WTC11 (cell line): ENCODE results near the gene OR2T5. TPM values are rescaled to one million over a fixed set of nuclear protein-coding genes. Genes with fewer than 3 reads are reported as not detected.
"Not testable (repeated sequence)": the region's sequence is repeated elsewhere in the genome, so short reads cannot be mapped to it uniquely, and the experiment has no call there.

ENCODE experiments used
- ATAC-seq: fragments of 200-7000 bp; cut with Tn5 transposase; 2 replicates; pipeline ENCODE4 v1.10.0; 2021; ENCODE audit warnings: mild to moderate bottlenecking, moderate library complexity
- Bru-seq: library from RNA; stranded (reverse); fragments of 400-500 nt; gene quantifications from one replicate; lab custom pipeline; 2021; lab: Mats Ljungman, UMichigan
- CTCF ChIA-PET: fragments of 300-600 bp; sonication (Branson Sonifier 250); formaldehyde crosslinking; loops from one replicate; lab custom pipeline; 2021; ENCODE audit warnings: antibody characterized with exemption; lab: Charles Lee
- POLR2A ChIA-PET: fragments of 350-600 bp; sonication (Branson Sonifier 250); formaldehyde crosslinking; loops from one replicate; lab custom pipeline; 2021; ENCODE audit warnings: antibody characterized with exemption; lab: Charles Lee
- DNase-seq: peaks from one replicate; pipeline ENCODE4 v3.0.0; 2021; ENCODE audit warnings: low spot score
- H3K27ac Mint-ChIP-seq: 2 replicates; pipeline ENCODE4 v1.8.0; 2021; ENCODE audit warnings: mixed read lengths
- H3K27me3 Mint-ChIP-seq: 2 replicates; pipeline ENCODE4 v1.8.0; 2021; ENCODE audit warnings: low read depth, mild to moderate bottlenecking, moderate library complexity, mixed read lengths
- H3K36me3 Mint-ChIP-seq: 2 replicates; pipeline ENCODE4 v1.8.0; 2021; ENCODE audit warnings: mixed read lengths
- H3K4me1 Mint-ChIP-seq: 2 replicates; pipeline ENCODE4 v1.8.0; 2022; ENCODE audit warnings: mixed read lengths
- H3K4me3 Mint-ChIP-seq: 2 replicates; pipeline ENCODE4 v1.8.0; 2021; ENCODE audit warnings: mild to moderate bottlenecking, moderate library complexity, mixed read lengths
- H3K9me3 Mint-ChIP-seq: 2 replicates; pipeline ENCODE4 v1.8.0; 2021; ENCODE audit warnings: mixed read lengths
- long read RNA-seq, 3 experiments: library from RNA in 1 of 3; library from capped mRNA in 1 of 3; library from polyadenylated mRNA in 1 of 3; unstranded in 2 of 3; stranded (forward) in 1 of 3; transcript quantifications; one replicate each; pipeline ENCODE4 v2.0.0, GENCODE V29; 2021
- total RNA-seq: library from RNA; stranded (reverse); gene quantifications from 3 replicates; pipeline ENCODE4 v1.2.3, GENCODE V29; 2021

OR2T5 gene
- total RNA-seq (not detected in 3 replicates), Bru-seq, nascent RNA (not detected)
- long read RNA-seq, experiment 1, result 0 reads
- long read RNA-seq, experiment 2, result 0 reads
- long read RNA-seq, experiment 3, result 0 reads

GRCh38 chr1:248488289-248488688 lies at the start of gene OR2T5:
TSS of gene OR2T5 (plus strand) at chr1:248488589. CDS start at chr1:248488589, 0 bp downstream.
- DNase-seq, CTCF ChIA-PET, POLR2A ChIA-PET, H3K9me3 Mint-ChIP-seq, H3K4me3 Mint-ChIP-seq, H3K27me3 Mint-ChIP-seq, H3K27ac Mint-ChIP-seq, H3K4me1 Mint-ChIP-seq, ATAC-seq, H3K36me3 Mint-ChIP-seq: not testable (repeated sequence)

- H3K9me3 Mint-ChIP-seq, result peaks cover 66% of the 10 kb centered on the region
- peaks cover 36% of the 10 kb centered on the region for H3K36me3 Mint-ChIP-seq
- H3K4me1 Mint-ChIP-seq, DNase-seq, H3K4me3 Mint-ChIP-seq, ATAC-seq, H3K27ac Mint-ChIP-seq, H3K27me3 Mint-ChIP-seq, CTCF ChIA-PET, POLR2A ChIA-PET: not testable (repeated sequence)
Measured at GRCh38 chr1:248438668-248439067, 49.7 kb upstream of the OR2T5 start.

GRCh38 chr1:248439283-248439682 lies 49.1 kb upstream of the OR2T5 start:
- H3K27me3 Mint-ChIP-seq, DNase-seq, H3K4me1 Mint-ChIP-seq, POLR2A ChIA-PET, CTCF ChIA-PET, ATAC-seq, H3K27ac Mint-ChIP-seq, H3K4me3 Mint-ChIP-seq: not testable (repeated sequence)
- peaks cover 71% of the 10 kb centered on the region for H3K9me3 Mint-ChIP-seq
- H3K36me3 Mint-ChIP-seq, result peaks cover 41% of the 10 kb centered on the region

GRCh38 chr1:248442500-248443277 lies 45.7 kb upstream of the OR2T5 start:
- Mint-ChIP-seq H3K9me3 (peaks cover 80% of the 10 kb centered on the region), H3K36me3 (peaks cover 50% of the 10 kb centered on the region)
- H3K27me3 Mint-ChIP-seq, H3K4me1 Mint-ChIP-seq, ATAC-seq, H3K27ac Mint-ChIP-seq, H3K4me3 Mint-ChIP-seq, DNase-seq, POLR2A ChIA-PET, CTCF ChIA-PET: not testable (repeated sequence)

- POLR2A ChIA-PET, H3K4me1 Mint-ChIP-seq, CTCF ChIA-PET, H3K27ac Mint-ChIP-seq, H3K4me3 Mint-ChIP-seq, ATAC-seq, DNase-seq, H3K27me3 Mint-ChIP-seq: not testable (repeated sequence)
- H3K36me3 Mint-ChIP-seq, result peaks cover 42% of the 10 kb centered on the region
- peaks cover 72% of the 10 kb centered on the region for H3K9me3 Mint-ChIP-seq
Measured at GRCh38 chr1:248444603-248445002, 43.8 kb upstream of the OR2T5 start.

- POLR2A ChIA-PET, ATAC-seq, H3K27me3 Mint-ChIP-seq, H3K27ac Mint-ChIP-seq, H3K4me1 Mint-ChIP-seq, H3K4me3 Mint-ChIP-seq, CTCF ChIA-PET, DNase-seq: not testable (repeated sequence)
- peaks cover 45% of the 10 kb centered on the region for H3K36me3 Mint-ChIP-seq
- peaks cover 72% of the 10 kb centered on the region for H3K9me3 Mint-ChIP-seq
Measured at GRCh38 chr1:248445399-248445798, 43.0 kb upstream of the OR2T5 start, which contains the start of gene OR2T2. TSS of gene OR2T2 (plus strand) at chr1:248445637. CDS start at chr1:248452798, 7,161 bp downstream.

- H3K4me1 Mint-ChIP-seq, H3K4me3 Mint-ChIP-seq, POLR2A ChIA-PET, DNase-seq, CTCF ChIA-PET, ATAC-seq, H3K27me3 Mint-ChIP-seq, H3K27ac Mint-ChIP-seq: not testable (repeated sequence)
- peaks cover 50% of the 10 kb centered on the region for H3K9me3 Mint-ChIP-seq
- H3K36me3 Mint-ChIP-seq, result peaks cover 34% of the 10 kb centered on the region
Measured at GRCh38 chr1:248448409-248449074, 39.8 kb upstream of the OR2T5 start.

- H3K4me3 Mint-ChIP-seq, result not testable (repeated sequence)
Measured at GRCh38 chr1:248449821-248450465, 38.4 kb upstream of the OR2T5 start.

GRCh38 chr1:248450466-248451145 lies 37.8 kb upstream of the OR2T5 start:
- peaks cover 21% of the 10 kb centered on the region for H3K36me3 Mint-ChIP-seq
- DNase-seq, H3K4me1 Mint-ChIP-seq, ATAC-seq, H3K27me3 Mint-ChIP-seq, POLR2A ChIA-PET, H3K4me3 Mint-ChIP-seq, H3K27ac Mint-ChIP-seq, CTCF ChIA-PET: not testable (repeated sequence)
- peaks cover 34% of the 10 kb centered on the region for H3K9me3 Mint-ChIP-seq

More at GRCh38 chr1:248449821-248450465, 38.4 kb upstream of the OR2T5 start:
- POLR2A ChIA-PET, ATAC-seq, H3K27me3 Mint-ChIP-seq, H3K4me1 Mint-ChIP-seq, H3K27ac Mint-ChIP-seq, DNase-seq, CTCF ChIA-PET: not testable (repeated sequence)
- H3K36me3 Mint-ChIP-seq, result peaks cover 24% of the 10 kb centered on the region
- peaks cover 38% of the 10 kb centered on the region for H3K9me3 Mint-ChIP-seq

- CTCF ChIA-PET, H3K4me3 Mint-ChIP-seq, H3K27ac Mint-ChIP-seq, ATAC-seq, POLR2A ChIA-PET, H3K4me1 Mint-ChIP-seq, H3K27me3 Mint-ChIP-seq, DNase-seq: not testable (repeated sequence)
- Mint-ChIP-seq H3K36me3 (peaks cover 20% of the 10 kb centered on the region), H3K9me3 (peaks cover 26% of the 10 kb centered on the region)
Measured at GRCh38 chr1:248453619-248454018, 34.8 kb upstream of the OR2T5 start.

GRCh38 chr1:248455045-248455444 lies 33.3 kb upstream of the OR2T5 start:
- not testable (repeated sequence) for H3K4me1 Mint-ChIP-seq
- peaks cover 30% of the 10 kb centered on the region for H3K36me3 Mint-ChIP-seq

More at GRCh38 chr1:248455045-248455444, 33.3 kb upstream of the OR2T5 start:
- CTCF ChIA-PET, DNase-seq, H3K27me3 Mint-ChIP-seq, POLR2A ChIA-PET, H3K27ac Mint-ChIP-seq, ATAC-seq, H3K4me3 Mint-ChIP-seq: not testable (repeated sequence)
- H3K9me3 Mint-ChIP-seq, result peaks cover 35% of the 10 kb centered on the region
